Stimulated activated naive CD8-positive, alpha-beta T cell treated with anti-CD3 and anti-CD28 coated beads, Interleukin-15, Interleukin-2, amounts not matched to agents 100 ng/mL and 50 ng/mL, for 24 hours (primary cell): ENCODE data around the gene RTTN.

ENCODE experiments used
- H3K27ac Mint-ChIP-seq: one replicate; pipeline ENCODE4 v1.8.0; 2021; ENCODE audit warnings: mild to moderate bottlenecking, mixed read lengths
- H3K27me3 Mint-ChIP-seq: one replicate; pipeline ENCODE4 v1.8.0; 2021; ENCODE audit warnings: mixed read lengths
- H3K36me3 Mint-ChIP-seq: one replicate; pipeline ENCODE4 v1.8.0; 2021; ENCODE audit warnings: low read depth, mixed read lengths
- H3K4me1 Mint-ChIP-seq: one replicate; pipeline ENCODE4 v1.8.0; 2021; ENCODE audit warnings: low read depth, mixed read lengths
- H3K4me3 Mint-ChIP-seq: one replicate; pipeline ENCODE4 v1.8.0; 2021; ENCODE audit warnings: mild to moderate bottlenecking, mixed read lengths
- H3K9me3 Mint-ChIP-seq: one replicate; pipeline ENCODE4 v1.8.0; 2021; ENCODE audit warnings: mixed read lengths

RTTN gene

GRCh38 chr18:70227438-70227837 is 22.0 kb upstream of the RTTN start:
- Mint-ChIP-seq H3K36me3 (no peaks in the 10 kb centered on the region), H3K9me3 (peaks cover 8% of the 10 kb centered on the region), H3K27me3 (peaks cover 21% of the 10 kb centered on the region)

GRCh38 chr18:70221915-70222278 is 16.4 kb upstream of the RTTN start:
- peaks cover 47% of the 10 kb centered on the region for H3K27me3 Mint-ChIP-seq
- no peak overlapping the region for H3K4me3 Mint-ChIP-seq
- H3K27ac Mint-ChIP-seq = no peak overlapping the region
- H3K4me1 Mint-ChIP-seq = no peaks in the 10 kb centered on the region
- H3K9me3 Mint-ChIP-seq = peaks cover 3% of the 10 kb centered on the region
- no peaks in the 10 kb centered on the region for H3K36me3 Mint-ChIP-seq

More at GRCh38 chr18:70227438-70227837, 22.0 kb upstream of the RTTN start:
- no peak overlapping the region for H3K27ac Mint-ChIP-seq
- H3K4me1 Mint-ChIP-seq = no peaks in the 10 kb centered on the region
- no peak overlapping the region for H3K4me3 Mint-ChIP-seq

- Mint-ChIP-seq H3K36me3 (no peaks in the 10 kb centered on the region), H3K9me3 (no peaks in the 10 kb centered on the region), H3K4me1 (no peaks in the 10 kb centered on the region), H3K27me3 (peaks cover 50% of the 10 kb centered on the region), H3K27ac (no peak overlapping the region), H3K4me3 (no peak overlapping the region)
These were observed 15.8 kb upstream of the RTTN start for GRCh38 chr18:70221156-70221914.

- no peak overlapping the region for H3K27ac Mint-ChIP-seq
- H3K9me3 Mint-ChIP-seq = no peaks in the 10 kb centered on the region
- H3K4me3 Mint-ChIP-seq = no peak overlapping the region
- no peaks in the 10 kb centered on the region for H3K36me3 Mint-ChIP-seq
- H3K27me3 Mint-ChIP-seq = peaks cover 52% of the 10 kb centered on the region
- no peaks in the 10 kb centered on the region for H3K4me1 Mint-ChIP-seq
These were observed 15.1 kb upstream of the RTTN start for GRCh38 chr18:70220628-70221027.

- Mint-ChIP-seq H3K27ac (no peak overlapping the region), H3K4me3 (no peak overlapping the region), H3K36me3 (no peaks in the 10 kb centered on the region), H3K4me1 (no peaks in the 10 kb centered on the region), H3K9me3 (no peaks in the 10 kb centered on the region), H3K27me3 (peaks cover 53% of the 10 kb centered on the region)
These were observed 14.2 kb upstream of the RTTN start for GRCh38 chr18:70219688-70220087.

GRCh38 chr18:70216788-70217187 is 11.3 kb upstream of the RTTN start:
- H3K27ac Mint-ChIP-seq = no peak overlapping the region
- no peaks in the 10 kb centered on the region for H3K4me1 Mint-ChIP-seq
- H3K27me3 Mint-ChIP-seq = peaks cover 56% of the 10 kb centered on the region
- no peaks in the 10 kb centered on the region for H3K36me3 Mint-ChIP-seq
- H3K4me3 Mint-ChIP-seq = no peak overlapping the region
- H3K9me3 Mint-ChIP-seq = no peaks in the 10 kb centered on the region

GRCh38 chr18:70207181-70207580 is 1.7 kb upstream of the RTTN start:
- H3K4me3 Mint-ChIP-seq = no peak overlapping the region

GRCh38 chr18:70200286-70200685 is 5.2 kb downstream of the RTTN start:
- peaks cover 34% of the 10 kb centered on the region for H3K4me1 Mint-ChIP-seq
- H3K27me3 Mint-ChIP-seq = no peaks in the 10 kb centered on the region
- no peak overlapping the region for H3K27ac Mint-ChIP-seq
- peaks cover 63% of the 10 kb centered on the region for H3K36me3 Mint-ChIP-seq
- no peaks in the 10 kb centered on the region for H3K9me3 Mint-ChIP-seq
- H3K4me3 Mint-ChIP-seq = no peak overlapping the region

More at GRCh38 chr18:70207181-70207580, 1.7 kb upstream of the RTTN start:
- Mint-ChIP-seq H3K36me3 (peaks cover 7% of the 10 kb centered on the region), H3K4me1 (peaks cover 27% of the 10 kb centered on the region), H3K9me3 (no peaks in the 10 kb centered on the region), H3K27ac (no peak overlapping the region), H3K27me3 (peaks cover 4% of the 10 kb centered on the region)

GRCh38 chr18:70197844-70198243 is 7.6 kb downstream of the RTTN start:
- no peak overlapping the region for H3K4me3 Mint-ChIP-seq
- peaks cover 36% of the 10 kb centered on the region for H3K4me1 Mint-ChIP-seq
- H3K27ac Mint-ChIP-seq = no peak overlapping the region
- no peaks in the 10 kb centered on the region for H3K9me3 Mint-ChIP-seq
- H3K27me3 Mint-ChIP-seq = no peaks in the 10 kb centered on the region
- peaks cover 83% of the 10 kb centered on the region for H3K36me3 Mint-ChIP-seq

- Mint-ChIP-seq H3K27me3 (no peaks in the 10 kb centered on the region), H3K9me3 (no peaks in the 10 kb centered on the region), H3K27ac (no peak overlapping the region), H3K36me3 (peaks cover 81% of the 10 kb centered on the region), H3K4me1 (peaks cover 36% of the 10 kb centered on the region), H3K4me3 (no peak overlapping the region)
These were observed 8.5 kb downstream of the RTTN start for GRCh38 chr18:70197026-70197425.

- H3K9me3 Mint-ChIP-seq = no peaks in the 10 kb centered on the region
- H3K4me1 Mint-ChIP-seq = peaks cover 36% of the 10 kb centered on the region
- H3K27me3 Mint-ChIP-seq = no peaks in the 10 kb centered on the region
- H3K4me3 Mint-ChIP-seq = no peak overlapping the region
- H3K36me3 Mint-ChIP-seq = peaks cover 83% of the 10 kb centered on the region
- no peak overlapping the region for H3K27ac Mint-ChIP-seq
These were observed 9.5 kb downstream of the RTTN start for GRCh38 chr18:70195852-70196434.

- Mint-ChIP-seq H3K36me3 (peaks cover 81% of the 10 kb centered on the region), H3K4me3 (no peak overlapping the region), H3K27me3 (no peaks in the 10 kb centered on the region), H3K4me1 (peaks cover 36% of the 10 kb centered on the region), H3K27ac (peak overlapping the region; percentile 82), H3K9me3 (no peaks in the 10 kb centered on the region)
These were observed 10.4 kb downstream of the RTTN start for GRCh38 chr18:70195014-70195614.

GRCh38 chr18:70194227-70194890 is 11.1 kb downstream of the RTTN start:
- Mint-ChIP-seq H3K4me1 (peaks cover 36% of the 10 kb centered on the region), H3K27ac (peak overlapping the region; percentile 54), H3K27me3 (no peaks in the 10 kb centered on the region), H3K4me3 (peak overlapping the region; percentile 25), H3K9me3 (no peaks in the 10 kb centered on the region), H3K36me3 (peaks cover 80% of the 10 kb centered on the region)

- peaks cover 87% of the 10 kb centered on the region for H3K36me3 Mint-ChIP-seq
- H3K9me3 Mint-ChIP-seq = no peaks in the 10 kb centered on the region
These were observed 15.0 kb downstream of the RTTN start for GRCh38 chr18:70190529-70190928.

GRCh38 chr18:70188113-70188512 is 17.4 kb downstream of the RTTN start:
- peaks cover 84% of the 10 kb centered on the region for H3K36me3 Mint-ChIP-seq
- no peak overlapping the region for H3K27ac Mint-ChIP-seq
- peaks cover 5% of the 10 kb centered on the region for H3K4me1 Mint-ChIP-seq
- H3K27me3 Mint-ChIP-seq = no peaks in the 10 kb centered on the region
- H3K9me3 Mint-ChIP-seq = no peaks in the 10 kb centered on the region
- H3K4me3 Mint-ChIP-seq = no peak overlapping the region

More at GRCh38 chr18:70190529-70190928, 15.0 kb downstream of the RTTN start:
- Mint-ChIP-seq H3K4me1 (peaks cover 24% of the 10 kb centered on the region), H3K4me3 (no peak overlapping the region), H3K27ac (no peak overlapping the region), H3K27me3 (no peaks in the 10 kb centered on the region)
